HG03039 (cell line): ENCODE data around the gene PPOX.

Source experiments
- ATAC-seq: cut with Tn5 transposase; IDR thresholded peaks from one replicate; pipeline ENCODE4 v1.9.1; 2021; ENCODE audit warnings: mild to moderate bottlenecking, moderate library complexity; ENCODE audit not compliant: unreplicated experiment

The PPOX gene

GRCh38 chr1:161153176-161153575, 13.1 kb upstream of the PPOX start:
- ATAC-seq, result no peak

GRCh38 chr1:161153682-161154337, 12.4 kb upstream of the PPOX start, which contains the start of gene UFC1:
Gene UFC1, plus strand, starts transcription at chr1:161153978. Its CDS starts 20 bp downstream, at chr1:161153998.
- ATAC-seq, result peak; percentile 69

- ATAC-seq, result no peak
Observed at GRCh38 chr1:161157867-161158266, 8.4 kb upstream of the PPOX start.

GRCh38 chr1:161158316-161159010, 7.8 kb upstream of the PPOX start:
- ATAC-seq, result no peak

GRCh38 chr1:161159087-161159912, 6.9 kb upstream of the PPOX start, which contains the start of gene USP21:
Gene USP21, plus strand, starts transcription at chr1:161159500. Its CDS starts 1,141 bp downstream, at chr1:161160641.
- peak; percentile 78 for ATAC-seq

GRCh38 chr1:161159913-161160243, 6.3 kb upstream of the PPOX start:
- peak; percentile 12 for ATAC-seq

- no peak for ATAC-seq
Observed at GRCh38 chr1:161160671-161161145, 5.5 kb upstream of the PPOX start.

- no peak for ATAC-seq
Observed at GRCh38 chr1:161161652-161162051, 4.6 kb upstream of the PPOX start.

GRCh38 chr1:161162052-161162451, 4.2 kb upstream of the PPOX start:
- ATAC-seq, result no peak

GRCh38 chr1:161162806-161163205, 3.4 kb upstream of the PPOX start:
- ATAC-seq, result no peak

- no peak for ATAC-seq
Observed at GRCh38 chr1:161163793-161164192, 2.4 kb upstream of the PPOX start.

- no peak for ATAC-seq
Observed at GRCh38 chr1:161164901-161165610, 1.2 kb upstream of the PPOX start.

GRCh38 chr1:161166669-161167548, 683 bp downstream of the PPOX start:
- no peak for ATAC-seq

- no peak for ATAC-seq
Observed at GRCh38 chr1:161168906-161169305, 2.7 kb downstream of the PPOX start.

GRCh38 chr1:161171191-161171590, 5.0 kb downstream of the PPOX start:
- no peak for ATAC-seq

- ATAC-seq, result no peak
Observed at GRCh38 chr1:161171696-161172095, 5.5 kb downstream of the PPOX start.

- no peak for ATAC-seq
Observed at GRCh38 chr1:161172349-161172748, 6.1 kb downstream of the PPOX start.

GRCh38 chr1:161172776-161173376, 6.7 kb downstream of the PPOX start:
- ATAC-seq, result no peak

GRCh38 chr1:161173711-161174110, 7.5 kb downstream of the PPOX start:
- no peak for ATAC-seq
